GF-D8 (cell line): ENCODE measurements around the gene HMGCL.
"Not testable (repeated sequence)": the region's sequence is repeated elsewhere in the genome, so short reads cannot be mapped to it uniquely, and the experiment has no call there.

Experiments used
- DNase-seq: peaks from one replicate; lab custom pipeline; 2025; lab: John Stamatoyannopoulos, UW

Gene HMGCL

GRCh38 chr1:23826590-23826989, 1.4 kb upstream of the HMGCL start:
- not testable (repeated sequence) for DNase-seq

GRCh38 chr1:23825762-23826522, 713 bp upstream of the HMGCL start:
- DNase-seq, result no peak

GRCh38 chr1:23824711-23825075, 536 bp downstream of the HMGCL start:
- DNase-seq, result no peak

GRCh38 chr1:23823767-23824166, 1.5 kb downstream of the HMGCL start:
- no peak for DNase-seq

GRCh38 chr1:23817633-23818032, 7.6 kb downstream of the HMGCL start:
- no peak for DNase-seq

- DNase-seq, result no peak
Observed at GRCh38 chr1:23816906-23817305, 8.3 kb downstream of the HMGCL start.

- no peak for DNase-seq
Observed at GRCh38 chr1:23816361-23816760, 8.9 kb downstream of the HMGCL start.

- DNase-seq, result no peak
Observed at GRCh38 chr1:23814016-23814415, 11.2 kb downstream of the HMGCL start.

- peak; percentile 79 for DNase-seq
Observed at GRCh38 chr1:23810818-23811540, 14.2 kb downstream of the HMGCL start.

- peak; percentile 62 for DNase-seq
Observed at GRCh38 chr1:23809751-23810171, 15.5 kb downstream of the HMGCL start.

GRCh38 chr1:23807453-23807852, 17.8 kb downstream of the HMGCL start:
- peak; percentile 77 for DNase-seq

GRCh38 chr1:23806280-23806679, 18.9 kb downstream of the HMGCL start:
- DNase-seq, result no peak

GRCh38 chr1:23805025-23805424, 20.2 kb downstream of the HMGCL start:
- no peak for DNase-seq

- no peak for DNase-seq
Observed at GRCh38 chr1:23804183-23804835, 20.9 kb downstream of the HMGCL start.

- no peak for DNase-seq
Observed at GRCh38 chr1:23803674-23804073, 21.6 kb downstream of the HMGCL start.

- DNase-seq, result not testable (repeated sequence)
Observed at GRCh38 chr1:23802809-23803342, 22.4 kb downstream of the HMGCL start.

GRCh38 chr1:23801876-23802275, 23.4 kb downstream of the HMGCL start:
- DNase-seq, result no peak

GRCh38 chr1:23801338-23801748, 23.9 kb downstream of the HMGCL start:
- no peak for DNase-seq

- peak; percentile 83 for DNase-seq
Observed at GRCh38 chr1:23800400-23801337, 24.6 kb downstream of the HMGCL start, which contains the start of gene GALE. Gene GALE (minus strand): TSS chr1:23800754. CDS start chr1:23799007, 1,747 bp downstream.

GRCh38 chr1:23799570-23800399, 25.4 kb downstream of the HMGCL start:
- DNase-seq, result peak; percentile 17

GRCh38 chr1:23799255-23799569, 26.0 kb downstream of the HMGCL start:
- DNase-seq, result no peak
